Endothelial cell (in vitro differentiated cells): Measurements from ENCODE around the gene MOB2. TPM values are rescaled to one million over a fixed set of nuclear protein-coding genes. Genes with fewer than 3 reads are reported as not detected.
A peak's percentile ranks its signal among the peaks of the same experiment; 100 is the strongest.

ENCODE experiments used
- DNase-seq: peaks from one replicate; pipeline ENCODE4 v3.0.0; 2021; ENCODE audit warnings: low spot score
- H3K27ac Mint-ChIP-seq: one replicate; pipeline ENCODE4 v1.8.0; 2021; ENCODE audit warnings: mixed read lengths, inconsistent platforms; ENCODE audit not compliant: unreplicated experiment
- H3K27me3 Mint-ChIP-seq: one replicate; pipeline ENCODE4 v1.8.0; 2021; ENCODE audit warnings: mild to moderate bottlenecking, moderate library complexity, mixed read lengths, inconsistent platforms; ENCODE audit not compliant: unreplicated experiment
- H3K36me3 Mint-ChIP-seq: one replicate; pipeline ENCODE4 v1.8.0; 2021; ENCODE audit warnings: mild to moderate bottlenecking, low read depth, mixed read lengths, inconsistent platforms; ENCODE audit not compliant: unreplicated experiment
- H3K4me1 Mint-ChIP-seq: one replicate; pipeline ENCODE4 v1.8.0; 2021; ENCODE audit warnings: mild to moderate bottlenecking, mixed read lengths, inconsistent platforms; ENCODE audit not compliant: unreplicated experiment
- H3K4me3 Mint-ChIP-seq: one replicate; pipeline ENCODE4 v1.8.0; 2021; ENCODE audit warnings: mild to moderate bottlenecking, mixed read lengths, inconsistent platforms; ENCODE audit not compliant: unreplicated experiment
- H3K9me3 Mint-ChIP-seq: one replicate; pipeline ENCODE4 v1.8.0; 2021; ENCODE audit warnings: mixed read lengths, inconsistent platforms; ENCODE audit not compliant: unreplicated experiment
- CTCF ChIP-seq: fragments of 200-600 bp; sonication (generic); IDR thresholded peaks from one replicate; pipeline ENCODE4 v1.5.0; 2021; ENCODE audit warnings: antibody characterized with exemption; ENCODE audit not compliant: unreplicated experiment
- total RNA-seq: library from RNA; stranded (reverse); fragmentation: NEBNext Ultra II Directional; extraction: Animal tissue kit (Norgen Biotek cat#: 25700); gene quantifications from one replicate; pipeline ENCODE4 v1.2.1, GENCODE V29; 2021; ENCODE audit not compliant: unreplicated experiment

MOB2 gene
- total RNA-seq, 1 donor from 2014 or later, result 37.5 TPM

GRCh38 chr11:1523077-1523476 lies 36.5 kb upstream of the MOB2 start:
- H3K27me3 Mint-ChIP-seq, result no peaks in the 10 kb centered on the region

GRCh38 chr11:1522081-1522424 lies 35.5 kb upstream of the MOB2 start:
- no peaks in the 10 kb centered on the region for H3K9me3 Mint-ChIP-seq
- DNase-seq, result no peak
- peaks cover 8% of the 10 kb centered on the region for H3K4me1 Mint-ChIP-seq
- no peaks in the 10 kb centered on the region for H3K36me3 Mint-ChIP-seq
- no peaks in the 10 kb centered on the region for H3K27me3 Mint-ChIP-seq
- no peak for TF ChIP-seq CTCF
- no peak overlapping the region for H3K27ac Mint-ChIP-seq
- no peak overlapping the region for H3K4me3 Mint-ChIP-seq

More at GRCh38 chr11:1523077-1523476, 36.5 kb upstream of the MOB2 start:
- DNase-seq, result no peak
- Mint-ChIP-seq H3K4me3 (no peak overlapping the region), H3K9me3 (no peaks in the 10 kb centered on the region), H3K27ac (no peak overlapping the region), H3K36me3 (no peaks in the 10 kb centered on the region), H3K4me1 (no peaks in the 10 kb centered on the region)
- no peak for TF ChIP-seq CTCF

- no peaks in the 10 kb centered on the region for H3K36me3 Mint-ChIP-seq
- peak overlapping the region; percentile 28 for H3K27ac Mint-ChIP-seq
Measured at GRCh38 chr11:1521382-1522080, 35.0 kb upstream of the MOB2 start.

GRCh38 chr11:1520663-1521267 lies 34.2 kb upstream of the MOB2 start:
- H3K27ac Mint-ChIP-seq, result peak overlapping the region; percentile 28
- TF ChIP-seq CTCF, result no peak
- no peak for DNase-seq
- H3K4me3 Mint-ChIP-seq, result no peak overlapping the region
- H3K4me1 Mint-ChIP-seq, result peaks cover 16% of the 10 kb centered on the region
- no peaks in the 10 kb centered on the region for H3K36me3 Mint-ChIP-seq
- H3K9me3 Mint-ChIP-seq, result no peaks in the 10 kb centered on the region
- no peaks in the 10 kb centered on the region for H3K27me3 Mint-ChIP-seq

More at GRCh38 chr11:1521382-1522080, 35.0 kb upstream of the MOB2 start:
- no peak for DNase-seq
- TF ChIP-seq CTCF, result no peak
- no peaks in the 10 kb centered on the region for H3K27me3 Mint-ChIP-seq
- H3K4me3 Mint-ChIP-seq, result no peak overlapping the region
- peaks cover 12% of the 10 kb centered on the region for H3K4me1 Mint-ChIP-seq
- H3K9me3 Mint-ChIP-seq, result no peaks in the 10 kb centered on the region

- H3K4me3 Mint-ChIP-seq, result no peak overlapping the region
- H3K4me1 Mint-ChIP-seq, result peaks cover 16% of the 10 kb centered on the region
- H3K27me3 Mint-ChIP-seq, result peaks cover 1% of the 10 kb centered on the region
- no peak for DNase-seq
- no peaks in the 10 kb centered on the region for H3K9me3 Mint-ChIP-seq
- no peak overlapping the region for H3K27ac Mint-ChIP-seq
- no peak for TF ChIP-seq CTCF
- H3K36me3 Mint-ChIP-seq, result no peaks in the 10 kb centered on the region
Measured at GRCh38 chr11:1520209-1520662, 33.7 kb upstream of the MOB2 start.
